Glutamatergic neuron (in vitro differentiated cells): ENCODE data around the gene NDUFA12. TPM values are rescaled to one million over a fixed set of nuclear protein-coding genes. Genes with fewer than 3 reads are reported as not detected.
"Not testable (repeated sequence)": the region's sequence is repeated elsewhere in the genome, so short reads cannot be mapped to it uniquely, and the experiment has no call there.

Experiments used
- DNase-seq: peaks from one replicate; pipeline ENCODE4 v3.0.0; 2022
- H3K27ac Mint-ChIP-seq: one replicate; pipeline ENCODE4 v1.8.0; 2020; ENCODE audit warnings: mild to moderate bottlenecking, mixed read lengths, inconsistent platforms; ENCODE audit not compliant: unreplicated experiment
- H3K27me3 Mint-ChIP-seq: one replicate; pipeline ENCODE4 v1.8.0; 2020; ENCODE audit warnings: mild to moderate bottlenecking, moderate library complexity, mixed read lengths, inconsistent platforms; ENCODE audit not compliant: unreplicated experiment
- H3K36me3 Mint-ChIP-seq: one replicate; pipeline ENCODE4 v1.8.0; 2020; ENCODE audit warnings: mild to moderate bottlenecking, mixed read lengths, inconsistent platforms; ENCODE audit not compliant: unreplicated experiment
- H3K4me1 Mint-ChIP-seq: one replicate; pipeline ENCODE4 v1.8.0; 2020; ENCODE audit warnings: mild to moderate bottlenecking, low read depth, mixed read lengths, inconsistent platforms; ENCODE audit not compliant: unreplicated experiment
- H3K4me3 Mint-ChIP-seq: one replicate; pipeline ENCODE4 v1.8.0; 2020; ENCODE audit warnings: mild to moderate bottlenecking, mixed read lengths, inconsistent platforms; ENCODE audit not compliant: unreplicated experiment
- H3K9me3 Mint-ChIP-seq: one replicate; pipeline ENCODE4 v1.8.0; 2020; ENCODE audit warnings: mild to moderate bottlenecking, moderate library complexity, mixed read lengths, inconsistent platforms; ENCODE audit not compliant: unreplicated experiment
- total RNA-seq: library from RNA; stranded (reverse); fragmentation: NEBNext Ultra II Directional; extraction: Animal tissue kit (Norgen Biotek cat#: 25700); gene quantifications from one replicate; pipeline ENCODE4 v1.2.1, GENCODE V29; 2021; ENCODE audit not compliant: unreplicated experiment
- TF ChIP-seq, protein P1 (sequence below): fragments of 200-600 bp; sonication (generic); IDR thresholded peaks from one replicate; pipeline ENCODE4 v1.5.0; 2021; ENCODE audit not compliant: partially characterized antibody, unreplicated experiment

NDUFA12 gene
- total RNA-seq, 1 donor from 2014 or later: 73.8 TPM

DNA sequence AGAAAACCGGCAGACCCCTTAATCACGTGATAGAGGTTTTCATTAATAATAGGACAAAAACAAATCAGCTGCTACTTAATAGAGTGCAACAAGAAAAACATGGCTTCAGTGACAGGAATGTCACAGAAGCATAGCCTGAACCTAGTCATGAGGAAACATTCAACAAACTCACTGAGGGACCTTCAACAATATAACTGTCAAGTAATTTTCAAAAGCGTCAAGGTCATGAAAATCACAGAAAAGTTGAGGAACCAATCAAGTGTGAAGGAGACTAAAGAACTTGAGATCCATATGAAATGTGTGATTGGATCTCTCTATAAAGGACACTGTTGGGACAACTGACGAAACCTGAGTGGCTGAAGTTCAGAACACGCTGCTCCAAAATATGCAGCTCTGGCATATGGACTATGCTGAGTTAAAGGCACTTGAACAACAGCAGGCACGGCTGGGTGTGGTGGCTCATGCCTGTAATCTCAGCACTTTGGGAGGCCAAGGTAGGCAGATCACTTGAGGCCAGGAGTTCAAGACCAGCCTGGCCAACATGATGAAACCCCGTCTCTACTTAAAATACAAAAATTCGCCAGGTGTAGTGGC is 16.3 kb downstream of the NDUFA12 start:
- Mint-ChIP-seq H3K27me3 (no peaks in the 10 kb centered on the region), H3K27ac (no peak overlapping the region), H3K4me3 (no peak overlapping the region), H3K9me3 (no peaks in the 10 kb centered on the region), H3K4me1 (peaks cover 5% of the 10 kb centered on the region), H3K36me3 (no peaks in the 10 kb centered on the region)
- no peak for DNase-seq
- TF ChIP-seq, protein P1, sequence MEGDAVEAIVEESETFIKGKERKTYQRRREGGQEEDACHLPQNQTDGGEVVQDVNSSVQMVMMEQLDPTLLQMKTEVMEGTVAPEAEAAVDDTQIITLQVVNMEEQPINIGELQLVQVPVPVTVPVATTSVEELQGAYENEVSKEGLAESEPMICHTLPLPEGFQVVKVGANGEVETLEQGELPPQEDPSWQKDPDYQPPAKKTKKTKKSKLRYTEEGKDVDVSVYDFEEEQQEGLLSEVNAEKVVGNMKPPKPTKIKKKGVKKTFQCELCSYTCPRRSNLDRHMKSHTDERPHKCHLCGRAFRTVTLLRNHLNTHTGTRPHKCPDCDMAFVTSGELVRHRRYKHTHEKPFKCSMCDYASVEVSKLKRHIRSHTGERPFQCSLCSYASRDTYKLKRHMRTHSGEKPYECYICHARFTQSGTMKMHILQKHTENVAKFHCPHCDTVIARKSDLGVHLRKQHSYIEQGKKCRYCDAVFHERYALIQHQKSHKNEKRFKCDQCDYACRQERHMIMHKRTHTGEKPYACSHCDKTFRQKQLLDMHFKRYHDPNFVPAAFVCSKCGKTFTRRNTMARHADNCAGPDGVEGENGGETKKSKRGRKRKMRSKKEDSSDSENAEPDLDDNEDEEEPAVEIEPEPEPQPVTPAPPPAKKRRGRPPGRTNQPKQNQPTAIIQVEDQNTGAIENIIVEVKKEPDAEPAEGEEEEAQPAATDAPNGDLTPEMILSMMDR: no peak

- not testable (repeated sequence) for DNase-seq, H3K27me3 Mint-ChIP-seq, H3K4me3 Mint-ChIP-seq, H3K9me3 Mint-ChIP-seq, H3K36me3 Mint-ChIP-seq, H3K4me1 Mint-ChIP-seq, H3K27ac Mint-ChIP-seq
Measured at GRCh38 chr12:94985099-94985498, 18.4 kb downstream of the NDUFA12 start.

GRCh38 chr12:94983321-94983720 is 20.2 kb downstream of the NDUFA12 start:
- DNase-seq: no peak
- TF ChIP-seq, protein P1: no peak
- no peaks in the 10 kb centered on the region for H3K27me3 Mint-ChIP-seq
- H3K4me1 Mint-ChIP-seq: peaks cover 3% of the 10 kb centered on the region
- no peak overlapping the region for H3K27ac Mint-ChIP-seq
- H3K4me3 Mint-ChIP-seq: no peak overlapping the region
- no peaks in the 10 kb centered on the region for H3K36me3 Mint-ChIP-seq
- no peaks in the 10 kb centered on the region for H3K9me3 Mint-ChIP-seq

DNA sequence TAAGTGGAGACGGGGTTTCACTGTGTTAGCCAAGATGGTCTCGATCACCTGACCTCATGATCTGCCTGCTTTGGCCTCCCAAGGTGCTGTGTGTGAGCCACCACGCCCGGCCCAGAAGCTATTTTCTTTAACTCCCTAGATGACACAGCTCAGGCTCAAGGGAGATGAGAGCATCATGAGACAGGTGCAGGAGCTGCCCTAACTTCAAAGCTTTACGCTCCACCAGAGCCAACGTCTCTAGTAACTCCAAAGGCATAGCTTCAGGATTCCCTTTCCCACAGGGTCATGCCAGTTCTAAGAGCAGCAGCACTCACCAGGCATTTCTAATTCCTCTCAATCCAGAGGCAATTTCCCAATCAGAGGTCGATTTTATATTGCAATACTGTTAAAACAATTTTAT is 21.0 kb downstream of the NDUFA12 start:
- DNase-seq: no peak
- no peak overlapping the region for H3K27ac Mint-ChIP-seq

DNA sequence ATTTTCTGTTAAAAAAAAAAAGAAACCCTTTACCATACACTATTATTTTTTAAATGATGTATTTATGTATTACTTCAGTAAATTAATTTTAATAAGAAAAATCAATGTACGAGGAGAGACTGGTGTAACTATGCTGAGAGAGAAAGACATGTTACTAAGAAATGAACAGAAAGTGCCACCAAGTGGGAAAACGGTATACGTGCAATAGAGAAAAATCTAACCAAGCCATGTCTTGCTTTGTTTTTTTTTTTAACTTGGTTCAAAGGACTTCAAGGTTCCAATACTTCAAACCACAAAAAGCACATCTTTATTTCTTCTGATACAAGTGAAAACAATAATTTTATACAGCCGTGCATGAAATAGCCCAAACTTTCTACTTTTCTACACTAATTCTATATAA is 22.9 kb downstream of the NDUFA12 start:
- DNase-seq: no peak
- TF ChIP-seq, protein P1: no peak
- Mint-ChIP-seq H3K9me3 (no peaks in the 10 kb centered on the region), H3K4me3 (no peak overlapping the region), H3K27ac (no peak overlapping the region), H3K4me1 (peaks cover 3% of the 10 kb centered on the region), H3K36me3 (no peaks in the 10 kb centered on the region), H3K27me3 (no peaks in the 10 kb centered on the region)

More for the DNA sequence above, 21.0 kb downstream of the NDUFA12 start:
- H3K4me1 Mint-ChIP-seq: peaks cover 3% of the 10 kb centered on the region
- TF ChIP-seq, protein P1: no peak
- H3K27me3 Mint-ChIP-seq: no peaks in the 10 kb centered on the region
- H3K36me3 Mint-ChIP-seq: no peaks in the 10 kb centered on the region
- no peak overlapping the region for H3K4me3 Mint-ChIP-seq
- no peaks in the 10 kb centered on the region for H3K9me3 Mint-ChIP-seq
